ENCODE data around the gene TRERF1.

GRCh38 chr6:42405021-42405420, 46.7 kb downstream of the TRERF1 start:
- TF ChIP-seq CTCF (IDR thresholded peaks at IDR 0.05; ENCODE audit: low read length) (no peak), EZH2 (IDR thresholded peaks at IDR 0.05; ENCODE audit: borderline replicate concordance, low read length) (no peak)

Measured in OCI-LY1 (cell line).